DND-41 (cell line): Measurements from ENCODE around the gene GPR18.

Experiments
- ATAC-seq: fragments of 200-7000 bp; cut with Tn5 transposase; 3 replicates; pipeline ENCODE4 v1.9.1; 2021; ENCODE audit warnings: low read depth; ENCODE audit not compliant: insufficient read depth
- DNase-seq: peaks from one replicate; pipeline ENCODE4 v3.0.0-alpha.2; 2020
- H2AFZ ChIP-seq: 2 replicates; pipeline ENCODE4 v1.6.0; 2012; ENCODE audit warnings: low read depth, low read length
- H3K27ac ChIP-seq: 2 replicates; pipeline ENCODE4 v1.5.1; 2012; ENCODE audit warnings: low read length, inconsistent platforms
- H3K27me3 ChIP-seq: fragments of 200-600 bp; sonication (generic); 2 replicates; pipeline ENCODE4 v1.6.0; 2012; ENCODE audit warnings: low read length, mild to moderate bottlenecking, inconsistent platforms; ENCODE audit not compliant: insufficient read depth, poor library complexity
- H3K36me3 ChIP-seq: 2 replicates; pipeline ENCODE4 v1.5.1; 2012; ENCODE audit warnings: low read length, inconsistent platforms; ENCODE audit not compliant: insufficient read depth
- H3K4me1 ChIP-seq: 2 replicates; pipeline ENCODE4 v1.5.1; 2012; ENCODE audit warnings: mild to moderate bottlenecking, low read length; ENCODE audit not compliant: insufficient read depth
- H3K4me2 ChIP-seq: 2 replicates; pipeline ENCODE4 v1.6.0; 2012; ENCODE audit warnings: mild to moderate bottlenecking, moderate library complexity, low read length, inconsistent platforms; ENCODE audit not compliant: insufficient read depth
- H3K4me3 ChIP-seq, 2 experiments: fragments of 200-600 bp in 1 of 2; shearing (Covaris generic) in 1 of 2; 2 replicates each; pipeline ENCODE4 v1.5.1; 2012 to 2016; ENCODE audit warnings: inconsistent platforms in 2 of 2, low read length in 2 of 2, mild to moderate bottlenecking in 2 of 2, low read depth in 1 of 2, moderate library complexity in 1 of 2
- H3K79me2 ChIP-seq: 2 replicates; pipeline ENCODE4 v1.6.0; 2012; ENCODE audit warnings: low read length, inconsistent platforms; ENCODE audit not compliant: insufficient read depth
- H3K9ac ChIP-seq: 2 replicates; pipeline ENCODE4 v1.6.0; 2012; ENCODE audit warnings: low read depth, mild to moderate bottlenecking, inconsistent platforms, low read length, moderate library complexity
- H3K9me3 ChIP-seq: 2 replicates; pipeline ENCODE4 v1.5.1; 2012; ENCODE audit warnings: low read length, moderate library complexity, mild to moderate bottlenecking, inconsistent platforms; ENCODE audit not compliant: insufficient read depth, severe bottlenecking
- H4K20me1 ChIP-seq: 2 replicates; pipeline ENCODE4 v1.6.0; 2012; ENCODE audit warnings: low read length; ENCODE audit not compliant: insufficient read depth
- EZH2 ChIP-seq: IDR thresholded peaks from 3 replicates; pipeline ENCODE4 v1.6.1; 2012; ENCODE audit warnings: borderline replicate concordance, low read depth, mild to moderate bottlenecking, moderate library complexity, low read length, inconsistent platforms; ENCODE audit not compliant: severe bottlenecking
- TF ChIP-seq, protein P1 (sequence below): IDR thresholded peaks from 2 replicates; pipeline ENCODE4 v1.5.1; 2012; ENCODE audit warnings: borderline replicate concordance, low read length, moderate library complexity, mild to moderate bottlenecking; ENCODE audit not compliant: poor library complexity, severe bottlenecking; ENCODE audit errors: extremely low read depth

The GPR18 gene

DNA sequence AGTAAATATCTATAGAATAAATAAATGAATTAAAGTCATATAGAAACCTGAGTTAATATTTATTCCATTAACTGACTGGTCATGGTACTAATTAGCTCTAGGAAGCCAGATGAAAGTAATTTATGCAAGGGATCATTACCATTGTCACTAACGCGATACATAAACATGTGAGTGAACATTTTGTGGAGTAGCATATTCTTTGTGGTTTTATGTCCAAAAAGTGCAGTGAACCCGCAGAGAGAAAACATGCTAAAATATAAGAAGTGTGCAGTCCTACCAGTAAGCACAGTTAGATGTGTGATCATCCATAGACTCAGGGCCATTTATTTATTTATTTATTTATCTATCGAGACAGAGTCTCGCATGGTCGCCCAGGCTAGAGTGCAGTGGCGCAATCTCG lies 47.4 kb upstream of the GPR18 start:
- Histone ChIP-seq H4K20me1 (peaks cover 6% of the 10 kb centered on the region; the same call in 1 of the 2 replicates), H3K4me3 (no peak overlapping the region), H3K36me3 (peaks cover 29% of the 10 kb centered on the region), H3K4me1 (no peaks in the 10 kb centered on the region), H3K9ac (no peak overlapping the region), H2AFZ (no peak overlapping the region), H3K27me3 (no peaks in the 10 kb centered on the region), H3K27ac (no peak overlapping the region), H3K79me2 (peaks cover 8% of the 10 kb centered on the region), H3K4me2 (no peak overlapping the region), H3K9me3 (no peaks in the 10 kb centered on the region)
- ATAC-seq (no peak), DNase-seq (no peak)
- TF ChIP-seq, protein P1, sequence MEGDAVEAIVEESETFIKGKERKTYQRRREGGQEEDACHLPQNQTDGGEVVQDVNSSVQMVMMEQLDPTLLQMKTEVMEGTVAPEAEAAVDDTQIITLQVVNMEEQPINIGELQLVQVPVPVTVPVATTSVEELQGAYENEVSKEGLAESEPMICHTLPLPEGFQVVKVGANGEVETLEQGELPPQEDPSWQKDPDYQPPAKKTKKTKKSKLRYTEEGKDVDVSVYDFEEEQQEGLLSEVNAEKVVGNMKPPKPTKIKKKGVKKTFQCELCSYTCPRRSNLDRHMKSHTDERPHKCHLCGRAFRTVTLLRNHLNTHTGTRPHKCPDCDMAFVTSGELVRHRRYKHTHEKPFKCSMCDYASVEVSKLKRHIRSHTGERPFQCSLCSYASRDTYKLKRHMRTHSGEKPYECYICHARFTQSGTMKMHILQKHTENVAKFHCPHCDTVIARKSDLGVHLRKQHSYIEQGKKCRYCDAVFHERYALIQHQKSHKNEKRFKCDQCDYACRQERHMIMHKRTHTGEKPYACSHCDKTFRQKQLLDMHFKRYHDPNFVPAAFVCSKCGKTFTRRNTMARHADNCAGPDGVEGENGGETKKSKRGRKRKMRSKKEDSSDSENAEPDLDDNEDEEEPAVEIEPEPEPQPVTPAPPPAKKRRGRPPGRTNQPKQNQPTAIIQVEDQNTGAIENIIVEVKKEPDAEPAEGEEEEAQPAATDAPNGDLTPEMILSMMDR = no peak
- TF ChIP-seq EZH2 = no peak

DNA sequence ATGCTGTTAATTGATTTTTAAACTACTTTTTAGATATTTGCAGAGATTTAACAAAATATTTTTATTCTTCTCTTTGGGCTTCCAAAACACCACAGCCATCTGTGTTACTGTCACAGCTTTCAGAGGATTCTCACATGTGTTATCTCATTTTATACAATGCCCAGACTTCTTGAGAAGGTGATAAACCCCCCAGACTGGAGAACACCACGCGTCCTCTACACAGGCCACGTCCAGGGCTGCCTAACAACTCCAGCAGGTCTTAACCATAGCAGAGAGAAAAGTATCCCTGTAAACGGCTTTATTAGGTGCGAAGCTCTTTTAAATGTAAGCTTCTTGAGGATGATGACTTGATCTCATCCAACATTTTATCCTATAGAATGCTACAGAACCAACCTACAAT lies 47.0 kb upstream of the GPR18 start:
- ATAC-seq = no peak
- peaks cover 8% of the 10 kb centered on the region for H3K79me2 ChIP-seq
- no peak overlapping the region for H3K27ac ChIP-seq
- H3K4me3 ChIP-seq = no peak overlapping the region
- H3K36me3 ChIP-seq = peaks cover 29% of the 10 kb centered on the region
- no peak overlapping the region for H3K4me2 ChIP-seq
- H3K4me1 ChIP-seq = no peaks in the 10 kb centered on the region
- H4K20me1 ChIP-seq = peaks cover 7% of the 10 kb centered on the region; the same call in 1 of the 2 replicates
- H3K27me3 ChIP-seq = no peaks in the 10 kb centered on the region
- no peak for DNase-seq
- TF ChIP-seq, protein P1 = no peak
- no peak for TF ChIP-seq EZH2
- no peak overlapping the region for H2AFZ ChIP-seq
- no peak overlapping the region for H3K9ac ChIP-seq
- H3K9me3 ChIP-seq = no peaks in the 10 kb centered on the region

DNA sequence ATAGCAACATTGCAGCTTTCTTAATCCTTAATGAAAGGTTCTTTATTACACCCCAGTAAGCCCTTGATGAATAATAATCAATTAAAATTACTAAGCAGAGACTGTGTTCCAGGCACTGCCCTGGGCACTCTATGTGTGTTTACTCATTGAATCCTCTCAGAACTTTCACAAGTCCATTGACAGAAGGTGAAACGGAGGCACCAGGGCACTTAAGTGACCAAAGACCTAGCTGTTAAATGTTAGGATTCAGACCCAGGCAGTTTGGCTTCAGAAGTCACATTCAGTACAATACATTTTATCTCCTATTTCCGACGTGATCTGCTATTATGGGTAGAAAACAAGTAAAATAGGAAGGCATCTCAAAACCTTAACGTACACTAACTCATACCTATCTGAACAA lies 46.4 kb upstream of the GPR18 start:
- DNase-seq = no peak
- Histone ChIP-seq H3K36me3 (peaks cover 33% of the 10 kb centered on the region), H3K4me1 (no peaks in the 10 kb centered on the region), H3K9ac (no peak overlapping the region), H3K4me3 (no peak overlapping the region), H2AFZ (no peak overlapping the region), H4K20me1 (peaks cover 11% of the 10 kb centered on the region; the same call in 1 of the 2 replicates), H3K9me3 (no peaks in the 10 kb centered on the region), H3K79me2 (peaks cover 11% of the 10 kb centered on the region), H3K27ac (no peak overlapping the region), H3K27me3 (no peaks in the 10 kb centered on the region), H3K4me2 (no peak overlapping the region)
- TF ChIP-seq EZH2 = no peak
- TF ChIP-seq, protein P1 = no peak
- no peak for ATAC-seq

DNA sequence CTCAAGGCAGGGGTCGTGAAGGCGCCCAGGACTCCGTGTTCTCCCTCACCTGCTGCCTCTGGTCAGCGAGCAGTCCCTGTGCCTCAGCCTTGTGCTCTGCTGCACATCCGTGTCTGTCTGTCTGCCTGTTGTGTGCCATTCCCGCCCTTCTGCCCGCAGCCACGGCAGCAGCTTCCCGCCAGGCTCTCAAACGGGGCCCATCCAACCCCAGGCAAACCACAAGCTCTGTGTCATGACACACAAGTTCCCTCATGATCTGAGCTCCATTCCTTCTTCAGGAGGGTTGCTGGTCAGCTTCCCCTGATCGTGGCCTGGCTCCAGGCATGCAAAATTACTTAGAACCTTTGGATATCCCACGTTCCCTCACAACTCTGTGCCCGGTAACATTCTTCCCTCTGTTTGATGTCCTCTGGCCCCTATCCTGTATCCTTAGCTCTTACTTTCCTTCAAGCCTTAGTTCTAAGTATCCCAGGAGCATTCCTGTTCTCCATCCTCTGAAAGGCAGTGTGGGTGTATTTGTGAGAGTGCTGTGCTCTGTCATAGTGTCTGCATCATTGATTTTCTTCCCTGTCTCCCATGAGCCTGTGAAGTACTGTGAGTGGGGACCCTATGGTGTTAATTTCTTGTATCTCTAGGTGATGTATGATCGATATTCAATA lies 45.8 kb upstream of the GPR18 start:
- Histone ChIP-seq H3K9ac (no peak overlapping the region), H3K27me3 (no peaks in the 10 kb centered on the region), H3K4me1 (no peaks in the 10 kb centered on the region), H3K27ac (no peak overlapping the region), H2AFZ (no peak overlapping the region), H3K79me2 (peaks cover 11% of the 10 kb centered on the region), H3K4me2 (no peak overlapping the region), H3K9me3 (no peaks in the 10 kb centered on the region), H3K4me3 (no peak overlapping the region), H3K36me3 (peaks cover 33% of the 10 kb centered on the region), H4K20me1 (peaks cover 11% of the 10 kb centered on the region; the same call in 1 of the 2 replicates)
- no peak for TF ChIP-seq EZH2
- TF ChIP-seq, protein P1 = no peak
- DNase-seq = no peak
- no peak for ATAC-seq
